Panc1 (cell line): ENCODE data around the gene ARMC3.

Experiments
- POLR2AphosphoS5 ChIP-seq: IDR thresholded peaks from 2 replicates; pipeline ENCODE4 v1.6.1; 2012; ENCODE audit warnings: mild to moderate bottlenecking, low read depth, low read length, moderate library complexity
- SIN3A ChIP-seq: IDR thresholded peaks from 2 replicates; pipeline ENCODE4 v1.6.1; 2012; ENCODE audit warnings: low read depth, mild to moderate bottlenecking, low read length, moderate library complexity, borderline replicate concordance; ENCODE audit not compliant: insufficient read depth
- TCF7L2 ChIP-seq: IDR thresholded peaks from 2 replicates; pipeline ENCODE4 v1.6.1; 2011; ENCODE audit warnings: mild to moderate bottlenecking, low read depth, low read length, inconsistent platforms
- TF ChIP-seq, protein P1 (sequence below): fragments of 450-650 bp; IDR thresholded peaks from 2 replicates; pipeline ENCODE4 v1.5.1; 2017; ENCODE audit warnings: mild to moderate bottlenecking
- TF ChIP-seq, protein P2 (sequence below), 2 experiments: IDR thresholded peaks; 2 replicates each; pipeline ENCODE4 v1.6.1; 2011 to 2012; ENCODE audit warnings: low read depth in 2 of 2, control low read depth in 1 of 2, low read length in 1 of 2, mild to moderate bottlenecking in 1 of 2, moderate library complexity in 1 of 2; ENCODE audit not compliant: insufficient read depth in 1 of 2

DNA sequence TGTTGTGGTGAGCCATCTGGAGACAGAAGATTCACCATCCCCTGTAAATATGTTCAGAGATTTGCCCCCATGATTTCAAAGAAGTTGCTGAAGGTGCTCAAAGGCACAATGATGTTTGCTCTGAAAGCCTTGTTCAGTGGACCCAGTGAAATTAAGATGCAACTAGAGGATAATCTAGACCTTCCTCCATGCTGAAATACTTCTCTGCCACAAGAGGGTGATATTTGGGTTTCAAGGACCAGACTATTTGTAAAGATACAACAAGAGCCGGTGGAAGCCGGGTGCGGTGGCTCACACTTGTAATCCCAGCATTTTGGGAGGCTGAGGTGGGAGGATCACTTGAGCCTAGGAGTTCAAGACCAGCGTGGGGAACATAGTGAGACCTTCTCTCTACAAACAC is 154.0 kb downstream of the ARMC3 start:
- TF ChIP-seq, protein P1, sequence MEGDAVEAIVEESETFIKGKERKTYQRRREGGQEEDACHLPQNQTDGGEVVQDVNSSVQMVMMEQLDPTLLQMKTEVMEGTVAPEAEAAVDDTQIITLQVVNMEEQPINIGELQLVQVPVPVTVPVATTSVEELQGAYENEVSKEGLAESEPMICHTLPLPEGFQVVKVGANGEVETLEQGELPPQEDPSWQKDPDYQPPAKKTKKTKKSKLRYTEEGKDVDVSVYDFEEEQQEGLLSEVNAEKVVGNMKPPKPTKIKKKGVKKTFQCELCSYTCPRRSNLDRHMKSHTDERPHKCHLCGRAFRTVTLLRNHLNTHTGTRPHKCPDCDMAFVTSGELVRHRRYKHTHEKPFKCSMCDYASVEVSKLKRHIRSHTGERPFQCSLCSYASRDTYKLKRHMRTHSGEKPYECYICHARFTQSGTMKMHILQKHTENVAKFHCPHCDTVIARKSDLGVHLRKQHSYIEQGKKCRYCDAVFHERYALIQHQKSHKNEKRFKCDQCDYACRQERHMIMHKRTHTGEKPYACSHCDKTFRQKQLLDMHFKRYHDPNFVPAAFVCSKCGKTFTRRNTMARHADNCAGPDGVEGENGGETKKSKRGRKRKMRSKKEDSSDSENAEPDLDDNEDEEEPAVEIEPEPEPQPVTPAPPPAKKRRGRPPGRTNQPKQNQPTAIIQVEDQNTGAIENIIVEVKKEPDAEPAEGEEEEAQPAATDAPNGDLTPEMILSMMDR = peak; percentile 48
- no peak for TF ChIP-seq POLR2AphosphoS5
- TF ChIP-seq TCF7L2 = no peak
- TF ChIP-seq SIN3A = no peak
- TF ChIP-seq, protein P2, sequence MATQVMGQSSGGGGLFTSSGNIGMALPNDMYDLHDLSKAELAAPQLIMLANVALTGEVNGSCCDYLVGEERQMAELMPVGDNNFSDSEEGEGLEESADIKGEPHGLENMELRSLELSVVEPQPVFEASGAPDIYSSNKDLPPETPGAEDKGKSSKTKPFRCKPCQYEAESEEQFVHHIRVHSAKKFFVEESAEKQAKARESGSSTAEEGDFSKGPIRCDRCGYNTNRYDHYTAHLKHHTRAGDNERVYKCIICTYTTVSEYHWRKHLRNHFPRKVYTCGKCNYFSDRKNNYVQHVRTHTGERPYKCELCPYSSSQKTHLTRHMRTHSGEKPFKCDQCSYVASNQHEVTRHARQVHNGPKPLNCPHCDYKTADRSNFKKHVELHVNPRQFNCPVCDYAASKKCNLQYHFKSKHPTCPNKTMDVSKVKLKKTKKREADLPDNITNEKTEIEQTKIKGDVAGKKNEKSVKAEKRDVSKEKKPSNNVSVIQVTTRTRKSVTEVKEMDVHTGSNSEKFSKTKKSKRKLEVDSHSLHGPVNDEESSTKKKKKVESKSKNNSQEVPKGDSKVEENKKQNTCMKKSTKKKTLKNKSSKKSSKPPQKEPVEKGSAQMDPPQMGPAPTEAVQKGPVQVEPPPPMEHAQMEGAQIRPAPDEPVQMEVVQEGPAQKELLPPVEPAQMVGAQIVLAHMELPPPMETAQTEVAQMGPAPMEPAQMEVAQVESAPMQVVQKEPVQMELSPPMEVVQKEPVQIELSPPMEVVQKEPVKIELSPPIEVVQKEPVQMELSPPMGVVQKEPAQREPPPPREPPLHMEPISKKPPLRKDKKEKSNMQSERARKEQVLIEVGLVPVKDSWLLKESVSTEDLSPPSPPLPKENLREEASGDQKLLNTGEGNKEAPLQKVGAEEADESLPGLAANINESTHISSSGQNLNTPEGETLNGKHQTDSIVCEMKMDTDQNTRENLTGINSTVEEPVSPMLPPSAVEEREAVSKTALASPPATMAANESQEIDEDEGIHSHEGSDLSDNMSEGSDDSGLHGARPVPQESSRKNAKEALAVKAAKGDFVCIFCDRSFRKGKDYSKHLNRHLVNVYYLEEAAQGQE (IDR thresholded peaks at IDR 0.05; ENCODE audit: insufficient read depth in 1 of 2, low read depth in 2 of 2, low read length in 1 of 2) = no peak
